Measurements from ENCODE around the gene SRI.

The SRI gene

GRCh38 chr7:88253640-88254039, 33.8 kb upstream of the SRI start:
- no peak overlapping the region for H3K4me3 ChIP-seq (ENCODE audit: low read depth, low read length)
- no peak for DNase-seq (ENCODE audit: low read depth)
- TF ChIP-seq MYC (IDR thresholded peaks at IDR 0.05; ENCODE audit: low read depth, low read length) (no peak), CTCF (IDR thresholded peaks at IDR 0.05; ENCODE audit: low read depth, low read length) (no peak), POLR2A (IDR thresholded peaks at IDR 0.05; ENCODE audit: extremely low read depth, insufficient read length) (no peak), MAX (IDR thresholded peaks at IDR 0.05; ENCODE audit: low read depth, low read length) (no peak)

- TF ChIP-seq POLR2A (IDR thresholded peaks at IDR 0.05; ENCODE audit: extremely low read depth, insufficient read length): no peak
- no peak for TF ChIP-seq MYC (IDR thresholded peaks at IDR 0.05; ENCODE audit: low read depth, low read length)
- no peak for TF ChIP-seq MAX (IDR thresholded peaks at IDR 0.05; ENCODE audit: low read depth, low read length)
- TF ChIP-seq CTCF (IDR thresholded peaks at IDR 0.05; ENCODE audit: low read depth, low read length): no peak
- no peak for DNase-seq (ENCODE audit: low read depth)
- H3K4me3 ChIP-seq (ENCODE audit: low read depth, low read length): no peak overlapping the region
Measured at GRCh38 chr7:88244258-88244657, 24.4 kb upstream of the SRI start.

GRCh38 chr7:88243345-88243909, 23.6 kb upstream of the SRI start:
- peak; percentile 56 for DNase-seq (ENCODE audit: low read depth)
- no peak overlapping the region for H3K4me3 ChIP-seq (ENCODE audit: low read depth, low read length)
- TF ChIP-seq MYC (IDR thresholded peaks at IDR 0.05; ENCODE audit: low read depth, low read length): no peak
- TF ChIP-seq CTCF (IDR thresholded peaks at IDR 0.05; ENCODE audit: low read depth, low read length): peak; percentile 64
- no peak for TF ChIP-seq MAX (IDR thresholded peaks at IDR 0.05; ENCODE audit: low read depth, low read length)
- TF ChIP-seq POLR2A (IDR thresholded peaks at IDR 0.05; ENCODE audit: extremely low read depth, insufficient read length): no peak

- no peak overlapping the region for H3K4me3 ChIP-seq (ENCODE audit: low read depth, low read length)
- DNase-seq (ENCODE audit: low read depth): no peak
- TF ChIP-seq MAX (IDR thresholded peaks at IDR 0.05; ENCODE audit: low read depth, low read length) (no peak), CTCF (IDR thresholded peaks at IDR 0.05; ENCODE audit: low read depth, low read length) (no peak), MYC (IDR thresholded peaks at IDR 0.05; ENCODE audit: low read depth, low read length) (no peak), POLR2A (IDR thresholded peaks at IDR 0.05; ENCODE audit: extremely low read depth, insufficient read length) (no peak)
Measured at GRCh38 chr7:88239852-88240251, 20.0 kb upstream of the SRI start.

- DNase-seq (ENCODE audit: low read depth): no peak
- H3K4me3 ChIP-seq (ENCODE audit: low read depth, low read length): no peak overlapping the region
- TF ChIP-seq POLR2A (IDR thresholded peaks at IDR 0.05; ENCODE audit: extremely low read depth, insufficient read length) (no peak), MYC (IDR thresholded peaks at IDR 0.05; ENCODE audit: low read depth, low read length) (no peak), MAX (IDR thresholded peaks at IDR 0.05; ENCODE audit: low read depth, low read length) (no peak), CTCF (IDR thresholded peaks at IDR 0.05; ENCODE audit: low read depth, low read length) (no peak)
Measured at GRCh38 chr7:88233828-88234227, 14.0 kb upstream of the SRI start.
